Left lobe of liver (tissue), 2 donors: ENCODE measurements around the gene LRRC36. TPM values are rescaled to one million over a fixed set of nuclear protein-coding genes. Genes with fewer than 3 reads are reported as not detected.
A peak's percentile ranks its signal among the peaks of the same experiment; 100 is the strongest.

Source experiments
- ATAC-seq: fragments of 200-7000 bp; cut with Tn5 transposase; one replicate; pipeline ENCODE4 v1.9.1; 2020; ENCODE audit warnings: mild to moderate bottlenecking, moderate library complexity
- DNase-seq: peaks from one replicate; pipeline ENCODE4 v3.0.0-alpha.2; 2020; ENCODE audit warnings: low spot score
- total RNA-seq: library from RNA; stranded (reverse); gene quantifications from one replicate; pipeline ENCODE4 v1.2.1, GENCODE V29; 2021
- donor health status: DM: no; HTN: no; CAD: no; lungs with moderate emphysema.
- donor health status: DM: no; HTN: yes; CAD: no.

The LRRC36 gene
- total RNA-seq, 1 donor from 2014 or later: 0.25 TPM

- DNase-seq (no peak), ATAC-seq (no peak)
Observed at GRCh38 chr16:67388591-67388990, 62.0 kb downstream of the LRRC36 start.

GRCh38 chr16:67389911-67390815, 63.5 kb downstream of the LRRC36 start:
- ATAC-seq: peak; percentile 8
- DNase-seq: no peak

- DNase-seq: no peak
Observed at GRCh38 chr16:67390816-67391423, 64.3 kb downstream of the LRRC36 start.

GRCh38 chr16:67391424-67392300, 65.0 kb downstream of the LRRC36 start:
- no peak for ATAC-seq
- no peak for DNase-seq

More at GRCh38 chr16:67390816-67391423, 64.3 kb downstream of the LRRC36 start:
- ATAC-seq: no peak

GRCh38 chr16:67392301-67393059, 65.9 kb downstream of the LRRC36 start:
- ATAC-seq: no peak
- no peak for DNase-seq

GRCh38 chr16:67393111-67393787, 66.6 kb downstream of the LRRC36 start, which contains the start of gene TPPP3:
Gene TPPP3, minus strand, starts transcription at chr16:67393498. Its CDS starts 2,387 bp downstream, at chr16:67391111.
- ATAC-seq (peak; percentile 64), DNase-seq (peak; percentile 70)

GRCh38 chr16:67393788-67394154, 67.2 kb downstream of the LRRC36 start:
- DNase-seq: no peak
- ATAC-seq: no peak

GRCh38 chr16:67394155-67395104, 67.8 kb downstream of the LRRC36 start:
- DNase-seq (no peak), ATAC-seq (peak; percentile 4)

GRCh38 chr16:67395105-67395457, 68.5 kb downstream of the LRRC36 start:
- peak; percentile 4 for ATAC-seq

GRCh38 chr16:67395458-67396158, 69.0 kb downstream of the LRRC36 start:
- ATAC-seq: no peak

More at GRCh38 chr16:67395105-67395457, 68.5 kb downstream of the LRRC36 start:
- DNase-seq: no peak

GRCh38 chr16:67396159-67397035, 69.8 kb downstream of the LRRC36 start:
- ATAC-seq (no peak), DNase-seq (no peak)

More at GRCh38 chr16:67395458-67396158, 69.0 kb downstream of the LRRC36 start:
- no peak for DNase-seq

GRCh38 chr16:67397036-67397801, 70.6 kb downstream of the LRRC36 start:
- ATAC-seq (no peak), DNase-seq (no peak)

- DNase-seq: no peak
- ATAC-seq: no peak
Observed at GRCh38 chr16:67397812-67398545, 71.4 kb downstream of the LRRC36 start.

GRCh38 chr16:67398546-67399217, 72.1 kb downstream of the LRRC36 start:
- ATAC-seq: no peak
- no peak for DNase-seq

- DNase-seq: no peak
- peak; percentile 56 for ATAC-seq
Observed at GRCh38 chr16:67399218-67399733, 72.7 kb downstream of the LRRC36 start.
